GM19372 (cell line): ENCODE measurements around the gene DND1.
"Not testable (repeated sequence)": the region's sequence is repeated elsewhere in the genome, so short reads cannot be mapped to it uniquely, and the experiment has no call there.

ENCODE experiments used
- ATAC-seq: cut with Tn5 transposase; IDR thresholded peaks from one replicate; pipeline ENCODE4 v1.9.1; 2021; ENCODE audit warnings: mild to moderate bottlenecking, low read depth, moderate library complexity; ENCODE audit not compliant: unreplicated experiment

DND1 gene

GRCh38 chr5:140632366-140633020 is 40.9 kb downstream of the DND1 start:
- ATAC-seq, result peak; percentile 63

- peak; percentile 38 for ATAC-seq
These were observed 41.5 kb downstream of the DND1 start for GRCh38 chr5:140631831-140632365.

GRCh38 chr5:140631036-140631417 is 42.3 kb downstream of the DND1 start:
- ATAC-seq, result no peak

- no peak for ATAC-seq
These were observed 42.9 kb downstream of the DND1 start for GRCh38 chr5:140630292-140631035.

GRCh38 chr5:140628711-140629110 is 44.7 kb downstream of the DND1 start:
- ATAC-seq, result no peak

- ATAC-seq, result no peak
These were observed 45.4 kb downstream of the DND1 start for GRCh38 chr5:140627972-140628371.

- ATAC-seq, result not testable (repeated sequence)
These were observed 48.5 kb downstream of the DND1 start for GRCh38 chr5:140624886-140625285.

- ATAC-seq, result not testable (repeated sequence)
These were observed 50.3 kb downstream of the DND1 start for GRCh38 chr5:140623061-140623460.

- ATAC-seq, result no peak
These were observed 51.1 kb downstream of the DND1 start for GRCh38 chr5:140622301-140622700.
